ENCODE results near the gene TKT. TPM values are rescaled to one million over a fixed set of nuclear protein-coding genes. Genes with fewer than 3 reads are reported as not detected.
A peak's percentile ranks its signal among the peaks of the same experiment; 100 is the strongest.

The TKT gene
- total and polyA plus RNA-seq, 2 of the 13 experiments (the other 11 are each of a cell fraction or from before 2014, with no cell fraction given): 150 to 238 TPM

DNA sequence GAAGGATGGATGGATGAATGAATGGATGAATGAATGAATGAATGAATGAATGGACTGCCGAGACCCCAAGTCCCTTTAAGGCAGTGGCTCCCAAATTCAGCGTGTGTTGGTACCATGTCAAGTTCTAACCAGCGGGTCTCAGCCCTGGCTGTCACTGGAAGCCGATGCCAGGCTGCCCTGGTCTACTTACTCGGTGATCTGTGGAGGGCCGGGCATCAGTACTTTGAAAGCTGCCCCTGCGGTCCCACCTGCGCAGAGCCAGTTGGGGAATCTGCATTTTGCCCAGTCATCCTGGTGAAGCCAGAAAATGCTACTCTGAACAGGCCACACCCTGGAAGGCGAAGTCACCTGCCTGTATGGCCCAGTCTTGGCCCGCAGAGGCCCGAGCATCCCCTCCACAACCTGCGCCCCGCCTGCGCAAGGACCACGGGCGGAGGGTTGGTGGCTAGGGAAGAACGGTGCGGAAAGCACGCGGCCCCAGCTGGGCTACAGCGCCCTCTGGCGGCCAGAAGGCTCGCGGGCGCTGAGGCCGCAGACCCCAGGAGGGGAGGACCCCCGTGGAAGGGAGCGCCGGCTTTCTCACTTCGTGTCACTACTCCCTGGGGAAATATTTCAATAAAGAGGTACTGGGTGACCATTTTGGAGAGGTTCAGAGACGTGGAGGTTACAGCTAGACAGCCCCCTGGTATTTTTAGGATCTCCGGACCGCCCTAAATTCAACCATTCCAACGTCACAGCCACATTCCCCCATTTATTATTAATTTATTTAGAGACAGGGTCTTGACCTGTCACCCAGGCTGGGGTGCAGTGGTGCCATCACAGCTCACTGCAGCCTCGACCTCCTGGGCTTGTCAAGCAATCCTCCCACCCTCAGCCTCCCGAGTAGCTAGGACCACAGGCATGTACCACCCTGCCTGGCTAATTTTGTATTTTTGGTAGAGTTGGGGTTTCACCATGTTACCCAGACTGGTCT is 59.9 kb downstream of the TKT start (continued):
- TF ChIP-seq LCORL (IDR thresholded peaks at IDR 0.05) (no peak), LCORL (CRISPR knock-in tag; IDR thresholded peaks at IDR 0.05) (peak; percentile 69; the same call in 1 of the 2 replicates), KDM4B (CRISPR knock-in tag; IDR thresholded peaks at IDR 0.05) (peak; percentile 53; the same call in 1 of the 2 replicates), PHF8 (CRISPR knock-in tag; IDR thresholded peaks at IDR 0.05) (peak; percentile 22; the same call in 1 of the 2 replicates), MEF2D (CRISPR knock-in tag; IDR thresholded peaks at IDR 0.05) (no peak; the same call in 1 of the 2 replicates), ZNF619 (CRISPR knock-in tag; IDR thresholded peaks at IDR 0.05) (0 out of 2 replicates have a peak, but pooled peaks have one; percentile 55), ZNF670 (CRISPR knock-in tag; IDR thresholded peaks at IDR 0.05; ENCODE audit: borderline replicate concordance) (0 out of 2 replicates have a peak, but pooled peaks have one; percentile 33), ZBTB38 (CRISPR knock-in tag; IDR thresholded peaks at IDR 0.05) (0 out of 2 replicates have a peak, but pooled peaks have one; percentile 39), ZNF263 (CRISPR knock-in tag; IDR thresholded peaks at IDR 0.05) (peak; percentile 76), SOX6 (IDR thresholded peaks at IDR 0.05) (no peak), SOX6 (CRISPR knock-in tag; IDR thresholded peaks at IDR 0.05) (0 out of 2 replicates have a peak, but pooled peaks have one; percentile 22), RBM39 (IDR thresholded peaks at IDR 0.05; ENCODE audit: low read depth, low read length, poor library complexity, severe bottlenecking) (peak; percentile 30), XRCC5 (optimal IDR thresholded peaks at IDR 0.05; ENCODE audit: low read length) (peak; percentile 84), MYC (CRISPR knock-in tag; IDR thresholded peaks at IDR 0.05; ENCODE audit: borderline replicate concordance) (peak; percentile 86), ZNF781 (CRISPR knock-in tag; IDR thresholded peaks at IDR 0.05; ENCODE audit: borderline replicate concordance, not compliant biosample characterization) (peak; percentile 9), BORCS8-MEF2B (CRISPR knock-in tag; IDR thresholded peaks at IDR 0.05) (peak; percentile 64; the same call in 1 of the 2 replicates), HOXD1 (CRISPR knock-in tag; IDR thresholded peaks at IDR 0.05) (no peak), SIX1 (CRISPR knock-in tag; IDR thresholded peaks at IDR 0.05; ENCODE audit: borderline replicate concordance) (no peak), ZFP82 (CRISPR knock-in tag; IDR thresholded peaks at IDR 0.05; ENCODE audit: borderline replicate concordance) (peak; percentile 0; the same call in 1 of the 2 replicates), ZNF788 (CRISPR knock-in tag; IDR thresholded peaks at IDR 0.05; ENCODE audit: borderline replicate concordance) (0 out of 2 replicates have a peak, but pooled peaks have one; percentile 35), NCOA2 (CRISPR knock-in tag; IDR thresholded peaks at IDR 0.05) (0 out of 2 replicates have a peak, but pooled peaks have one; percentile 14)
- TF ChIP-seq, protein P1, sequence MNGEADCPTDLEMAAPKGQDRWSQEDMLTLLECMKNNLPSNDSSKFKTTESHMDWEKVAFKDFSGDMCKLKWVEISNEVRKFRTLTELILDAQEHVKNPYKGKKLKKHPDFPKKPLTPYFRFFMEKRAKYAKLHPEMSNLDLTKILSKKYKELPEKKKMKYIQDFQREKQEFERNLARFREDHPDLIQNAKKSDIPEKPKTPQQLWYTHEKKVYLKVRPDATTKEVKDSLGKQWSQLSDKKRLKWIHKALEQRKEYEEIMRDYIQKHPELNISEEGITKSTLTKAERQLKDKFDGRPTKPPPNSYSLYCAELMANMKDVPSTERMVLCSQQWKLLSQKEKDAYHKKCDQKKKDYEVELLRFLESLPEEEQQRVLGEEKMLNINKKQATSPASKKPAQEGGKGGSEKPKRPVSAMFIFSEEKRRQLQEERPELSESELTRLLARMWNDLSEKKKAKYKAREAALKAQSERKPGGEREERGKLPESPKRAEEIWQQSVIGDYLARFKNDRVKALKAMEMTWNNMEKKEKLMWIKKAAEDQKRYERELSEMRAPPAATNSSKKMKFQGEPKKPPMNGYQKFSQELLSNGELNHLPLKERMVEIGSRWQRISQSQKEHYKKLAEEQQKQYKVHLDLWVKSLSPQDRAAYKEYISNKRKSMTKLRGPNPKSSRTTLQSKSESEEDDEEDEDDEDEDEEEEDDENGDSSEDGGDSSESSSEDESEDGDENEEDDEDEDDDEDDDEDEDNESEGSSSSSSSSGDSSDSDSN (CRISPR knock-in tag; IDR thresholded peaks at IDR 0.05): peak; percentile 62
- TF ChIP-seq, protein P2, sequence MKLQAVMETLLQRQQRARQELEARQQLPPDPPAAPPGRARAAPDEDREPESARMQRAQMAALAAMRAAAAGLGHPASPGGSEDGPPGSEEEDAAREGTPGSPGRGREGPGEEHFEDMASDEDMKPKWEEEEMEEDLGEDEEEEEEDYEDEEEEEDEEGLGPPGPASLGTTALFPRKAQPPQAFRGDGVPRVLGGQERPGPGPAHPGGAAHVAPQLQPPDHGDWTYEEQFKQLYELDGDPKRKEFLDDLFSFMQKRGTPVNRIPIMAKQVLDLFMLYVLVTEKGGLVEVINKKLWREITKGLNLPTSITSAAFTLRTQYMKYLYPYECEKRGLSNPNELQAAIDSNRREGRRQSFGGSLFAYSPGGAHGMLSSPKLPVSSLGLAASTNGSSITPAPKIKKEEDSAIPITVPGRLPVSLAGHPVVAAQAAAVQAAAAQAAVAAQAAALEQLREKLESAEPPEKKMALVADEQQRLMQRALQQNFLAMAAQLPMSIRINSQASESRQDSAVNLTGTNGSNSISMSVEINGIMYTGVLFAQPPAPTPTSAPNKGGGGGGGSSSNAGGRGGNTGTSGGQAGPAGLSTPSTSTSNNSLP (IDR thresholded peaks at IDR 0.05; ENCODE audit: low read depth, low read length): no peak
- TF ChIP-seq, protein P3, sequence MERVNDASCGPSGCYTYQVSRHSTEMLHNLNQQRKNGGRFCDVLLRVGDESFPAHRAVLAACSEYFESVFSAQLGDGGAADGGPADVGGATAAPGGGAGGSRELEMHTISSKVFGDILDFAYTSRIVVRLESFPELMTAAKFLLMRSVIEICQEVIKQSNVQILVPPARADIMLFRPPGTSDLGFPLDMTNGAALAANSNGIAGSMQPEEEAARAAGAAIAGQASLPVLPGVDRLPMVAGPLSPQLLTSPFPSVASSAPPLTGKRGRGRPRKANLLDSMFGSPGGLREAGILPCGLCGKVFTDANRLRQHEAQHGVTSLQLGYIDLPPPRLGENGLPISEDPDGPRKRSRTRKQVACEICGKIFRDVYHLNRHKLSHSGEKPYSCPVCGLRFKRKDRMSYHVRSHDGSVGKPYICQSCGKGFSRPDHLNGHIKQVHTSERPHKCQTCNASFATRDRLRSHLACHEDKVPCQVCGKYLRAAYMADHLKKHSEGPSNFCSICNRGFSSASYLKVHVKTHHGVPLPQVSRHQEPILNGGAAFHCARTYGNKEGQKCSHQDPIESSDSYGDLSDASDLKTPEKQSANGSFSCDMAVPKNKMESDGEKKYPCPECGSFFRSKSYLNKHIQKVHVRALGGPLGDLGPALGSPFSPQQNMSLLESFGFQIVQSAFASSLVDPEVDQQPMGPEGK (CRISPR knock-in tag; IDR thresholded peaks at IDR 0.05): 0 out of 2 replicates have a peak, but pooled peaks have one; percentile 26
